Calu3 (cell line): ENCODE results near the gene GPR153. TPM values are rescaled to one million over a fixed set of nuclear protein-coding genes. Genes with fewer than 3 reads are reported as not detected.

Source experiments
- BruUV-seq: library from RNA; stranded (reverse); fragments of 400-500 nt; replicated peaks from 2 replicates; lab custom pipeline; 2021; lab: Mats Ljungman, UMichigan
- CTCF ChIA-PET: fragments of 300-600 bp; sonication (Branson Sonifier 250); formaldehyde crosslinking; loops from one replicate; lab custom pipeline; 2022; ENCODE audit warnings: antibody characterized with exemption; lab: Charles Lee
- DNase-seq: peaks from one replicate; pipeline ENCODE4 v3.0.0; 2022
- H3K27ac Mint-ChIP-seq: one replicate; pipeline ENCODE4 v1.8.0; 2022; ENCODE audit warnings: mixed read lengths; ENCODE audit not compliant: unreplicated experiment
- H3K27me3 Mint-ChIP-seq: one replicate; pipeline ENCODE4 v1.8.0; 2022; ENCODE audit warnings: mixed read lengths; ENCODE audit not compliant: unreplicated experiment
- H3K36me3 Mint-ChIP-seq: one replicate; pipeline ENCODE4 v1.8.0; 2022; ENCODE audit warnings: mild to moderate bottlenecking, moderate library complexity, mixed read lengths; ENCODE audit not compliant: insufficient read depth, unreplicated experiment
- H3K4me1 Mint-ChIP-seq: one replicate; pipeline ENCODE4 v1.8.0; 2022; ENCODE audit warnings: mild to moderate bottlenecking, low read depth, mixed read lengths; ENCODE audit not compliant: unreplicated experiment
- H3K4me3 Mint-ChIP-seq: one replicate; pipeline ENCODE4 v1.8.0; 2022; ENCODE audit warnings: mild to moderate bottlenecking, low read depth, moderate library complexity, mixed read lengths; ENCODE audit not compliant: unreplicated experiment
- H3K9me3 Mint-ChIP-seq: one replicate; pipeline ENCODE4 v1.8.0; 2022; ENCODE audit warnings: low read depth, mixed read lengths; ENCODE audit not compliant: unreplicated experiment
- intact Hi-C: fragments of 100-400 bp; cut with micrococcal nuclease; formaldehyde crosslinking; loops from one replicate; pipeline ENCODE4 v1.10.0; 2022; ENCODE audit not compliant: unreplicated experiment
- total RNA-seq: library from RNA; stranded (reverse); gene quantifications from 2 replicates; pipeline ENCODE4 v1.2.3, GENCODE V29; 2022
- TF ChIP-seq, protein P1 (sequence below): fragments of 200-600 bp; IDR thresholded peaks from one replicate; pipeline ENCODE4 v1.8.0; 2022; ENCODE audit warnings: antibody characterized with exemption; ENCODE audit not compliant: unreplicated experiment

The GPR153 gene
- total RNA-seq, 1 experiment from 2014 or later: 3.7 TPM

GRCh38 chr1:6298530-6298929, 37.6 kb upstream of the GPR153 start:
- DNase-seq: no peak
- H3K4me1 Mint-ChIP-seq: peaks cover 21% of the 10 kb centered on the region
- intact Hi-C loops: no loop called here
- no peaks in the 10 kb centered on the region for H3K36me3 Mint-ChIP-seq
- TF ChIP-seq, protein P1, sequence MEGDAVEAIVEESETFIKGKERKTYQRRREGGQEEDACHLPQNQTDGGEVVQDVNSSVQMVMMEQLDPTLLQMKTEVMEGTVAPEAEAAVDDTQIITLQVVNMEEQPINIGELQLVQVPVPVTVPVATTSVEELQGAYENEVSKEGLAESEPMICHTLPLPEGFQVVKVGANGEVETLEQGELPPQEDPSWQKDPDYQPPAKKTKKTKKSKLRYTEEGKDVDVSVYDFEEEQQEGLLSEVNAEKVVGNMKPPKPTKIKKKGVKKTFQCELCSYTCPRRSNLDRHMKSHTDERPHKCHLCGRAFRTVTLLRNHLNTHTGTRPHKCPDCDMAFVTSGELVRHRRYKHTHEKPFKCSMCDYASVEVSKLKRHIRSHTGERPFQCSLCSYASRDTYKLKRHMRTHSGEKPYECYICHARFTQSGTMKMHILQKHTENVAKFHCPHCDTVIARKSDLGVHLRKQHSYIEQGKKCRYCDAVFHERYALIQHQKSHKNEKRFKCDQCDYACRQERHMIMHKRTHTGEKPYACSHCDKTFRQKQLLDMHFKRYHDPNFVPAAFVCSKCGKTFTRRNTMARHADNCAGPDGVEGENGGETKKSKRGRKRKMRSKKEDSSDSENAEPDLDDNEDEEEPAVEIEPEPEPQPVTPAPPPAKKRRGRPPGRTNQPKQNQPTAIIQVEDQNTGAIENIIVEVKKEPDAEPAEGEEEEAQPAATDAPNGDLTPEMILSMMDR: no peak
- no TSS peak for BruUV-seq
- CTCF ChIA-PET: no interaction called here
- H3K27me3 Mint-ChIP-seq: no peaks in the 10 kb centered on the region
- H3K4me3 Mint-ChIP-seq: no peak overlapping the region
- no peak overlapping the region for H3K27ac Mint-ChIP-seq
- no peaks in the 10 kb centered on the region for H3K9me3 Mint-ChIP-seq

- Mint-ChIP-seq H3K4me3 (no peak overlapping the region), H3K27ac (no peak overlapping the region), H3K9me3 (no peaks in the 10 kb centered on the region), H3K27me3 (no peaks in the 10 kb centered on the region), H3K36me3 (no peaks in the 10 kb centered on the region), H3K4me1 (peaks cover 19% of the 10 kb centered on the region)
- intact Hi-C loops: no loop called here
- CTCF ChIA-PET: no interaction called here
- DNase-seq: no peak
- TF ChIP-seq, protein P1: no peak
- no TSS peak for BruUV-seq
Measured at GRCh38 chr1:6295910-6296309, 35.0 kb upstream of the GPR153 start.

DNA sequence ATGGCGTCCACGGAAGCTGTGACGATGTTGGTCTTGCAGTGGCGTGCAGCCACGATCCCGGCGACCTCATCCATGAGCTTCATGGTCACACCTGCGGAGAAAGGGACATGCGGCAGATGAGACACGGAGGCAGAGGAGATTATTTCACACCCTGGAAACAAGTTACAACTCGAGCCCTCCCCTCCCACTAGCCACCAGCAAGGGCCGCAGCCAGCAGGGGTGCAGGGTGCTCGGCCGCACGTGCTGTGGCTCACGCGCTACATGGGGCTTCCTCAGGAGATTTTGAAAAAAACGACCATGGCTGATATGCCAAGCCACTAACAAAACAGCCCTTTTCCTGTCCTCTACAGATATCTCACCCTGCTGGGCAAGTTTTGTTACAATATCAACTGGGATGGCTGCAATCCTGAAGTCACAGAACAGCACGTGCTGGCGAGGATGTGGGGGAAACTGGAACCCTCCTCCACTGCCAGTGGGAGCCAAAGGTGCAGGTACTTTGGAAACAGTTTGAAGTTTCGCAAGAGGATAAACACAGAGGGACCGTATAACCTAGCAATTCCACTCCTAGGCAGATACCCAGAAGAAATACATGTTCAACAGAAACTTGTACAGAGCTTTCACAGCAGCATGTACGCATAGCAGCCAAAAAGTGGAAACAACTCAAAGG, 34.1 kb upstream of the GPR153 start:
- BruUV-seq: no TSS peak
- Mint-ChIP-seq H3K27ac (no peak overlapping the region), H3K4me1 (peaks cover 11% of the 10 kb centered on the region), H3K9me3 (no peaks in the 10 kb centered on the region), H3K4me3 (no peak overlapping the region), H3K27me3 (no peaks in the 10 kb centered on the region), H3K36me3 (no peaks in the 10 kb centered on the region)
- no peak for DNase-seq
- intact Hi-C loops: no loop called here
- CTCF ChIA-PET: no interaction called here
- TF ChIP-seq, protein P1: no peak

GRCh38 chr1:6294080-6294889, 33.4 kb upstream of the GPR153 start:
- Mint-ChIP-seq H3K36me3 (no peaks in the 10 kb centered on the region), H3K27me3 (no peaks in the 10 kb centered on the region), H3K27ac (no peak overlapping the region), H3K4me1 (peaks cover 3% of the 10 kb centered on the region), H3K9me3 (no peaks in the 10 kb centered on the region), H3K4me3 (no peak overlapping the region)
- intact Hi-C loops: no loop called here
- DNase-seq: no peak
- no TSS peak for BruUV-seq
- TF ChIP-seq, protein P1: no peak
- CTCF ChIA-PET: interaction anchor here (0.7 kb wide), 1 partner anchor 12 kb away, joined by 3 read pairs; no protein-coding TSS in a partner anchor
